ENCODE results near the gene SH3BGRL. TPM values are rescaled to one million over a fixed set of nuclear protein-coding genes. Genes with fewer than 3 reads are reported as not detected.

Gene SH3BGRL
- total RNA-seq, 1 experiment from 2014 or later: 46.6 TPM

DNA sequence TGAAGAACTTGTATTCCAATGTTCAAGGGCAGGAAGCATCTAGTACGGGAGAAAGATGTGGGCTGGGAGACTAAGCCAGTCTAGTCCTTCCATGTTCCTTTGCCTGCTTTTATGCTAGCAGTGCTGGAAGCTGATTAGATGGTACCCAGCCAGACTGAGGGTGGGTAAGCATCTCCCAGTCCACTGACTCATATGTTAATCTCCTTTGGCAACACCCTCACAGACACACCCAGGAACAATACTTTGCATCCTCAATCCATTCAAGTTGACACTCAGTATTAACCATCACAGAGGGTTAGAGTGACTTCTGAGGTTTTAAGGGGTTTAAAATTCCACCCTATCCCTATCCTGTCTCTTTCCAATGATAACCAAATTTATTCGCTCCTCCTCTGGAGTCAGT lies 6.6 kb upstream of the SH3BGRL start:
- Histone ChIP-seq H3K27ac (no peak overlapping the region), H3K4me2 (no peak overlapping the region), H3K4me1 (replicated peaks; ENCODE audit: insufficient read depth) (no peaks in the 10 kb centered on the region), H3K9me2 (ENCODE audit: insufficient read depth) (no peaks in the 10 kb centered on the region), H3K27me3 (ENCODE audit: insufficient read depth, low read depth) (no peaks in the 10 kb centered on the region), H4K20me1 (ENCODE audit: insufficient read depth) (no peaks in the 10 kb centered on the region), H3K79me2 (ENCODE audit: low read depth) (no peaks in the 10 kb centered on the region), H3K4me3 (no peak overlapping the region), H3K36me3 (ENCODE audit: low read depth) (no peaks in the 10 kb centered on the region), H3F3A (ENCODE audit: insufficient read depth, low read depth) (no peaks in the 10 kb centered on the region), H2AFZ (no peak overlapping the region), H3K9me3 (ENCODE audit: insufficient read depth, low read depth) (no peaks in the 10 kb centered on the region)
- no peak for DNase-seq
- TF ChIP-seq, protein P1, sequence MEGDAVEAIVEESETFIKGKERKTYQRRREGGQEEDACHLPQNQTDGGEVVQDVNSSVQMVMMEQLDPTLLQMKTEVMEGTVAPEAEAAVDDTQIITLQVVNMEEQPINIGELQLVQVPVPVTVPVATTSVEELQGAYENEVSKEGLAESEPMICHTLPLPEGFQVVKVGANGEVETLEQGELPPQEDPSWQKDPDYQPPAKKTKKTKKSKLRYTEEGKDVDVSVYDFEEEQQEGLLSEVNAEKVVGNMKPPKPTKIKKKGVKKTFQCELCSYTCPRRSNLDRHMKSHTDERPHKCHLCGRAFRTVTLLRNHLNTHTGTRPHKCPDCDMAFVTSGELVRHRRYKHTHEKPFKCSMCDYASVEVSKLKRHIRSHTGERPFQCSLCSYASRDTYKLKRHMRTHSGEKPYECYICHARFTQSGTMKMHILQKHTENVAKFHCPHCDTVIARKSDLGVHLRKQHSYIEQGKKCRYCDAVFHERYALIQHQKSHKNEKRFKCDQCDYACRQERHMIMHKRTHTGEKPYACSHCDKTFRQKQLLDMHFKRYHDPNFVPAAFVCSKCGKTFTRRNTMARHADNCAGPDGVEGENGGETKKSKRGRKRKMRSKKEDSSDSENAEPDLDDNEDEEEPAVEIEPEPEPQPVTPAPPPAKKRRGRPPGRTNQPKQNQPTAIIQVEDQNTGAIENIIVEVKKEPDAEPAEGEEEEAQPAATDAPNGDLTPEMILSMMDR (conservative IDR thresholded peaks at IDR 0.05): no peak
- no peak for TF ChIP-seq EZH2 (IDR thresholded peaks at IDR 0.05; ENCODE audit: low read depth)
- CTCF ChIA-PET: no interaction called here
- BruUV-seq (replicated peaks): no TSS peak
- intact Hi-C loops (cut with micrococcal nuclease; ENCODE audit: unreplicated experiment): loop anchor here (10.0 kb wide), 1 partner anchor 170 kb away; no protein-coding TSS in a partner anchor
- POLR2A ChIA-PET (ENCODE audit: unreplicated experiment): no interaction called here

GRCh38 chrX:81195712-81196111 lies 6.2 kb upstream of the SH3BGRL start:
- H3K4me2 ChIP-seq: no peak overlapping the region
- H3K4me1 ChIP-seq (replicated peaks; ENCODE audit: insufficient read depth): no peaks in the 10 kb centered on the region
- BruUV-seq (replicated peaks): no TSS peak
- no peaks in the 10 kb centered on the region for H3K36me3 ChIP-seq (ENCODE audit: low read depth)
- no peak overlapping the region for H3K4me3 ChIP-seq
- intact Hi-C loops (cut with micrococcal nuclease; ENCODE audit: unreplicated experiment): loop anchor here (10.0 kb wide), 1 partner anchor 169 kb away; no protein-coding TSS in a partner anchor
- CTCF ChIA-PET: no interaction called here
- H3K9me2 ChIP-seq (ENCODE audit: insufficient read depth): no peaks in the 10 kb centered on the region
- peak in 1 of 2 experiments; percentile 31 for DNase-seq
- no peak for TF ChIP-seq EZH2 (IDR thresholded peaks at IDR 0.05; ENCODE audit: low read depth)
- TF ChIP-seq, protein P1 (conservative IDR thresholded peaks at IDR 0.05): peak; percentile 69
- H4K20me1 ChIP-seq (ENCODE audit: insufficient read depth): no peaks in the 10 kb centered on the region
- H3K9me3 ChIP-seq (ENCODE audit: insufficient read depth, low read depth): no peaks in the 10 kb centered on the region
- H3F3A ChIP-seq (ENCODE audit: insufficient read depth, low read depth): no peaks in the 10 kb centered on the region
- POLR2A ChIA-PET (ENCODE audit: unreplicated experiment): interaction anchor here (0.6 kb wide), 1 partner anchor 154 kb away, joined by 5 read pairs; no protein-coding TSS in a partner anchor
- H2AFZ ChIP-seq: no peak overlapping the region
- no peaks in the 10 kb centered on the region for H3K27me3 ChIP-seq (ENCODE audit: insufficient read depth, low read depth)
- H3K27ac ChIP-seq: no peak overlapping the region
- no peaks in the 10 kb centered on the region for H3K79me2 ChIP-seq (ENCODE audit: low read depth)

DNA sequence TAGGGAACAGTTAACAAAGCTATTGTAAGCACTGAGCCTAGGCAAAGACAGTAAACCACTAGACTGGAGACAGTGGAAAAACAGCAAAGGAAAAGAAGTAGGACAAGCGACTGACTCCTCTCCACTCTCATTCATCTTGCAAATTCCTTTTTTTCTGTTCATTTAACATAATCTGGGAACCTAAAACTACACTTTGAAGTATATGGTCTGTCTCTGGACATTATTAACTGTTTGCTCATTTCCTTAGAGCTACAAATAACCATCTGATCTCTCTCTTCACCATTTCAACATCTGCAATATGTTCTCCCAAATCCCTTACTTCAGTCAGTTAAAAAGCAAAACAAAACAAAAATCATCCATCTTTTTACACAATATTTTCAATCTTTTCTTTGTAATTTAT lies 831 bp upstream of the SH3BGRL start:
- DNase-seq: no peak
- H4K20me1 ChIP-seq (ENCODE audit: insufficient read depth): no peaks in the 10 kb centered on the region
- no peaks in the 10 kb centered on the region for H3K9me2 ChIP-seq (ENCODE audit: insufficient read depth)
- no TSS peak for BruUV-seq (replicated peaks)
- POLR2A ChIA-PET (ENCODE audit: unreplicated experiment): no interaction called here
- no peak overlapping the region for H3K4me3 ChIP-seq
- intact Hi-C loops (cut with micrococcal nuclease; ENCODE audit: unreplicated experiment): loop anchor here (10.0 kb wide), 2 partner anchors 134 to 326 kb away; no protein-coding TSS in a partner anchor
- TF ChIP-seq EZH2 (IDR thresholded peaks at IDR 0.05; ENCODE audit: low read depth): no peak
- TF ChIP-seq, protein P1 (conservative IDR thresholded peaks at IDR 0.05): no peak
- H3K4me2 ChIP-seq: peak overlapping the region; percentile 61; the same call in 1 of the 2 replicates
- no peaks in the 10 kb centered on the region for H3K27me3 ChIP-seq (ENCODE audit: insufficient read depth, low read depth)
- no peak overlapping the region; the same call in 1 of the 2 replicates for H2AFZ ChIP-seq
- H3K79me2 ChIP-seq (ENCODE audit: low read depth): no peaks in the 10 kb centered on the region
- no peaks in the 10 kb centered on the region for H3K36me3 ChIP-seq (ENCODE audit: low read depth)
- no peak overlapping the region for H3K27ac ChIP-seq
- no peaks in the 10 kb centered on the region for H3K4me1 ChIP-seq (replicated peaks; ENCODE audit: insufficient read depth)
- CTCF ChIA-PET: no interaction called here
- H3F3A ChIP-seq (ENCODE audit: insufficient read depth, low read depth): no peaks in the 10 kb centered on the region
- no peaks in the 10 kb centered on the region for H3K9me3 ChIP-seq (ENCODE audit: insufficient read depth, low read depth)

All from PC-9 (cell line).